NOMO-1 treated with DMSO at 0.1 percent for 48 hours (cell line): ENCODE measurements around the gene ATP9B.

ENCODE experiments used
- DNase-seq: peaks from one replicate; lab custom pipeline; 2025; ENCODE audit not compliant: unreplicated experiment; lab: John Stamatoyannopoulos, UW

The ATP9B gene

DNA sequence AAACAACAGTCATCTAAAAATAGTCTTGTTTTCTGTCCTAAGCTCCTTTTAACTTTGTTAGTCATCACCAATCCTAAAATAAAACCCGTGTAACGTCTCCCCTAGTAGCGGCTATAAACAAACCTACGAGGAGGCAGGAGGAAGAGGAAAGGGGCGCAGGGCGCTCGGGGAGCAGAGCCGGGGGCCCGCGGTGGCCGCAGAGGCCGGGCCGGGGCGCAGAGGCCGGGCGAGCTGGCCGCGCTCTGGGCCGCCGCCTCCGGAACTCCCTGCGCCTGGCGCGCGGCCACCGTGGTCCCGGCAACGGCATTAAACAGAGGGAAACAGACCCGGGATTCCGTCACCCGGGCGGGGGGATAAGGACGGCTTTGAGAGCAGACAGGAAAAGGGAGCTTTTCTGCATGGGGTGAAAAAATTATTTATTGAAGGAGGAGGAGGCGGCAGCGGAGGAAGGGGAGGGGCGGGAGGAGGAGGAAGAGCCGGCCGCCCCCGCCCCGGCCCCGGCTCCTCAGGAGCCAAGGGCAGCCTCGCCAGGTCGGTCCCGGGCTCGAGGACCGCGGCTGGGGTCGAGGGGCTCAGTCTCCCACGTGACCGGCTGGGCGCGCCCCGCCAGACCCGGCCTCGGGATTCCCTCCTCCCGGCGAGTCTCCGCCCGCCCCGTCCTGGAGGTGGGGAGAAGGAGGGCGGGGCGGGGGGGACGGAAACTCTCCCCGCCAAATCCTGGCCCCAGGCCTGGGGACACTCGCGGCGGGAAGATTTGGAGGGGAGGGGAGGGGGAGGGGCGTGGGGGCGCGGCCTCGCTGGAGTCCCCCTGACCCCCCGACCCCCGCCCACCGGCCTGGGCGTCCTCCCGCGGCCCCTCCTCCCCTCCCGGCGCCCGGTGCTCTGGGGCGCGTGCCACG, 324.7 kb downstream of the ATP9B start:
- peak; percentile 42 for DNase-seq

DNA sequence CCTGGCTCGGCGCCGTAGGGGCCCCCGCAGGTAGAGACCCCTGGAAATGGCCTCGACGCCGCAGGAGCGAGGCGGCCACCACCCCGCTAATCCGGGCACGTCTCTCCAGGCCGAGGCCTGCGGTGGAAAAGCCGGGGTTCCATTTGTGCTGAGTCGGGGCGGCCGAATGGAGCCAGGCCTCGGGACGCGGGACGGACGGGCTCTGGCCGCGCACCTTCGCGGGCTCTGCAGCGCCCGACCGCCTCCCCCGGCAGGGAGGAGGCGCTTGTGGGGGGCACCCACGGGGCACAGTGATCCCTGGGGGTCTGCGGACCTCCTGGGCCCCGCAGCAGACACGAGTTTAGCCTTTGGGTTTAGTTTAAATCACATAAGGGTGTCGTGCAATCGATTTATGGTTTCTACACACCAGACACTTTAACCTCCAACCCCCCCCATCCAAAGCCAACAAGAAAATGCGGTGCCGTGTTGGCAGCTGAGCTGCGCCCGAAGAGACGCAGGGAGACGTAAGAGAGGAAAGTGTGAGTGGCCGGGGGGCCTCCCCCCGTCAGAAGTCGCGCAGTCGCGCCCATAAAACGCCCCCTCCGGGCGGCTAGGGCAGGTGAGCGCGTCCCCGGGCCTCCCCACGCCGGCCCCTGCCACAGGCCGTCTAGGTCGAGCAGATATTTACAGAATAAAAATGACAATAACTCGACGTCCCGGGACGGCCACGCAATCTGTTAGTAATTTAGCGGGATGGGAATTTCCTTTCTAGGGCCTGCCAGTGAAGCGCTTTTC, 325.5 kb downstream of the ATP9B start:
- peak; percentile 18 for DNase-seq

DNA sequence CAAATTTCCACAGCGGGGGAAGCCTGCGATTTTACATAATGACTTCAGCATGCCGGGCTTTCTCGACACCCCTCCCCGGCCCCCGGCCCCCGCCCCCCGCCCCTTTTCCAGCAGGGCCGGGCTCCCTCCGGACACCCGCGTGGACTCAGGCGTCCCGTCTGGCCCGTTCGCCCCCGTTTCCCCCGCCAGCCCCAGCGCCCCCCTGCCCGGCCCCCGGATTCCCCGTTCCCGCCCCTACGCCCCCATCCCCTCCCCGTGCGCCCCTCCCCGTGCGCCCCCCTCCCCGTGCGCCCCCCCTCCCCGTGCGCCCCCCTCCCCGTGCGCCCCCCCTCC, 326.1 kb downstream of the ATP9B start:
- no peak for DNase-seq

DNA sequence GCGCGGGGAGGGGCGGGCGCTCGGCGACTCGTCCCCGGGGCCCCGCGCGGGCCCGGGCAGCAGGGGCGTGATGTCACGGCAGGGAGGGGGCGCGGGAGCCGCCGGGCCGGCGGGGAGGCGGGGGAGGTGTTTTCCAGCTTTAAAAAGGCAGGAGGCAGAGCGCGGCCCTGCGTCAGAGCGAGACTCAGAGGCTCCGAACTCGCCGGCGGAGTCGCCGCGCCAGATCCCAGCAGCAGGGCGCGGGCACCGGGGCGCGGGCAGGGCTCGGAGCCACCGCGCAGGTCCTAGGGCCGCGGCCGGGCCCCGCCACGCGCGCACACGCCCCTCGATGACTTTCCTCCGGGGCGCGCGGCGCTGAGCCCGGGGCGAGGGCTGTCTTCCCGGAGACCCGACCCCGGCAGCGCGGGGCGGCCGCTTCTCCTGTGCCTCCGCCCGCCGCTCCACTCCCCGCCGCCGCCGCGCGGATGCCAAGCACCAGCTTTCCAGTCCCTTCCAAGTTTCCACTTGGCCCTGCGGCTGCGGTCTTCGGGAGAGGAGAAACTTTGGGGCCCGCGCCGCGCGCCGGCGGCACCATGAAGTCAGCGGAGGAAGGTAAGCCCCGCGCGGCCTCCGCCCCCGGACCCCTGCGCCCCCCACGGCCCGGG, 326.7 kb downstream of the ATP9B start, which contains the start of gene NFATC1:
Gene NFATC1 (plus strand): TSS at position 170 of the 644 bp plus-strand sequence. CDS start 295 bp downstream, at position 465.
- DNase-seq, result peak; percentile 52

GRCh38 chr18:79396431-79397246, 327.4 kb downstream of the ATP9B start:
- peak; percentile 36 for DNase-seq

- no peak for DNase-seq
These were observed 328.1 kb downstream of the ATP9B start for GRCh38 chr18:79397247-79397829.

DNA sequence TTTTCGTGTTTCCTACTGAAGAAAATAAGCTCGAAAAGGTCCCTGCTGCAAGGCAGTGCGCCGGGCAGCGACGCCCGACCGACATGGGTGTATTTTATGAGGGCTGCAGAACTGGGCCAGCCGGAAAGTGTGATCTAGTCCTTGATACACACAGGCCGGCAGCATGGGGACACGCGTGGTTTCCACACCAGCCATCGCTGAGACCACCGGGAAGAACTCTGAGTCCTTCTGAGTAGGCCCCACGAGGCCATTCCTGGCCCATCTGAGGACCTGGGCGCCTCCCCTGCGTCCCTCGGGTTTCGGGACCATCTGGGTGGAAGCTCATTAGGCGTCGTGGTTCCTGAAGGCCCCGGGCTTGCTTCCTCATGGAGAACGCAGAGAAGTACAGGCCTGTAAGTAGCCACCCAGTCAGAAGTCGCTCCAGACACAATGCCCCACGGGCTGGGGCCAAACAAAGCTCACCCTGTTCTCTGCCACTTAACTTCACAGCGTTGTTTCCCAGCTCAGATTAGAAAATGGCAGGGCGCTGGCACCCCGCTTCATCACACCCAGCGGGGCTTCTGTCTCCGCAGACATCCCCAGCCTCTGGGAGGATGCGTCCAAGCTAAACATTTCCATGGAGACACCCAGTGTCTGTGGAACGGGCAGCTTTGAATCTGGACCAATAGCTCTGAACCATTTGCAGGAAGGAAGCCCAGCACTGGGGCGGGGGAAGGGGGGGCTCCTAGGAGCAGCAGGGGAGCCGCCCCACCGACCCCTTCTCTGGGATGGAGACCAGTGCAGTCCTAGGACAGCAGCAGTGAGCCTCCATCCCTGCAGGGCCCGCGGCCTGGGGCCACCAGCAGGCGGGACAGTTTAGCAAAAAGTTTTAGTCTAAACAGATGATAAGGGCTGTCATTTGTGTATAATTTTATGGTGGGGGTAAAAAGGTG, 328.9 kb downstream of the ATP9B start:
- DNase-seq, result no peak

DNA sequence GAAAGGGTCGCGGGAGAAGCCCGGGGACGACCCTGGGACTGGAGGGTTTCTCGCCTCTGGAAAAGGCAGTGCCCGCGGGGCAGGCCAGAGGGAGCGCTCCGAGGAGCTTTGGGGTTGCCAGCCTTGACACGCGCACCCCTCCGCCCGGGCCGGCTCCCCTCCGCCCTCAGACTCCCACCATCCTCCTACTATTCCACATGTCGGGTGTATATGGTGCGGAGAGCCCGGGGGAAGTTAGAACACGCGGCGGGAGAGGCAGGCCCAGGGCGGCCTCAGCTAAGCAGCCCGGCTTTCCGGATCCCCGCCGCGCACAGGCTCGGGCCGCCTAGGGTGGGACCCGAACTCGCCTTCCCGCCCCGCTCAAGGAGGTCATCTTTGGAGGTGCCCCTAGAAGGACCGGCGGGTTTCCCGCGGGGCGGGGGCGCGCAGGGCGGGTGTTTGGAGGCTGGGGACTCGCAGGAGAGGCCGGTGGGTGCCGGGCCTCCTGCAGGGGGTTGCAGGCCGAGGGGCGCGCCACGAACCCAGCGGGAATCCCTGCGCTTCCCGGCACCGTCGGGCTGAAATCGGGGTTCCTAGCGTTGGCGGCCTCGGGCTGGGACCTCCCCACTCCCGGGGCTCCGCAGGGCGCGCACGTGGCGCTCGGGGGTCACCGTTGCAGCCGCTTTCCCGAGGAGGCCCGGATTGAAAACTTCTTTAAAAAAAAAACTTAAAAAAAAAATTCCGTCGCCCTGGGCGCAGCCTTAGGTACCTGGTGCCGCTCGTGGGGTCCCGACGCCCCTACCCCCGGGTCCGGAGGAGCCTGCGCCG, 330.3 kb downstream of the ATP9B start:
- DNase-seq, result no peak

DNA sequence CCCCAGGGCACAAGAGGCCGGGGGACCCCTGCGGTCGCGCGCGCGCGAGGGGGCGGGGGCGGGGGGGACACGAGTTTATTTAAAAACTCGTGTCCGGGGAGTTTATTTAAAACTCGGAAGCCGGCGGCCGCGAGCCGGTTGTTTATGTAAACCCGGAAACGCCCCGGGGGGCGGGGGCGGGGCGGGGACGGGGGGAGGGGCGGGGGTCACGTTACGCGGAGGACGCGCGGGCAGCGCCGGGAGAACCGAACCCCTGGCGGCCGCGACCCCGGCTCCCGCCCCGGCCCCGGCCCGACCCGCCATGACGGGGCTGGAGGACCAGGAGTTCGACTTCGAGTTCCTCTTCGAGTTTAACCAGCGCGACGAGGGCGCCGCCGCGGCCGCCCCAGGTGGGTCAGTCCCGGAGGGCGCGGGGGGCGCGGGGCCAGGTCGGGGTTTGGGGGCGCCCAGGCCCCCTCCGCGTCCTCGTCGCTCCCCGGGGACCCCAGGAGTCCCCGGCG, 330.9 kb downstream of the ATP9B start:
- peak; percentile 29 for DNase-seq

DNA sequence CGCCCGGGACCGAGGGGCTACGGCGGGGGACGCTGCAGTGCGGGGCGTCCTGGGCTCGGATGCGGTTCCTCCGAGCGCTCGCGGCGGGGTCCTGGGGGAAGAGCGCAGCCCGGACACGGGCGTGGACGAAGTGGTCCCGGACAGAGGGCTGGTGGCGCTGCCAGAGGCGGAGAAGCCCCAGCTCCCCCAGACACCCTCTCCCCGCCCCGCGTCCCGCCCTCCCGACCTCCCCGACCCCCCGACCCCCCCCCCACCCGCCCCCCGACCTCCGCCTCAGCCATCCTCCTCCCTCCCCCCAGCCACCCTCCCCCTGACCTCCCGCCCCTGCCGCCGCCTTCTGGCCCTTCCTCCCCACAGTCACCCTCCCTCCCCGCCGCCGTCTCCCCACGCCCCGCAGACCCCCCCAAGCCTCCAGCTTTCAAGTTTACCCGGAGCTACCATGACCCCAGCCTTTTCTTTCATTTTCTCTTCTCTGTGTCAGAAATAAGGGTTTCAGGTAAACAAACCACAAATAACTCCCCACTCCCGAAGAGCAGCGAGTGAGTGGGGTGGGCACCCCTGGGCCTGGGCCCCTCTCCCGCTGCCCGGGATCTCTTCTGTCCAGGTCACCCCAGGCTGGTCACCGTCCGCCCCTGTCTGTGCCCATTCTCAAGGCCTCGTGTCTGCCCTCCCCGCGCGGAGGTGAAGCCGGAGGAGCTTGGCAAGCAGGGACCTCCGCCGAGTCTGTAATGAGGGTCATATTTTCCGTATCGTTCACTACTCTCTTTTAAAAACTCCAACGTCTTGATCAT, 331.6 kb downstream of the ATP9B start:
- DNase-seq, result no peak

GRCh38 chr18:79401494-79402208, 332.5 kb downstream of the ATP9B start:
- no peak for DNase-seq

DNA sequence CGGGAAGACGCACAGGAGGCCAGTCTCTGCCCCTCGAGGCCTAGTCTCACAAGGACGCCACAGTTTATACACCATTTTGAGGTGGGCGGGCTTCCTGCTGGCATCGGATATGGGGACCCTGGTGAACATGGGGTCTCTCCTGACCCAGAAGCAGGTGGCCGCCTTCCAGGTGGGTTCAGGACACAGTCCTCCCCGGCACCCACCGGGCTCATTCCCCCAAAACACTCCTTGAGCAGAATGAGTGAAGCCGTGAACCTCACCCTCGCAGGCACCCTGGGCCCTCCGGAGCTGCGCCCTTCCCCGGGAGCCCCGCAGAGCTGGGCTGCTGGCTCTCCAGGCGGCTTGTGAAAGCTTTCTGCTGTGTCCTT, 333.0 kb downstream of the ATP9B start:
- DNase-seq, result no peak

DNA sequence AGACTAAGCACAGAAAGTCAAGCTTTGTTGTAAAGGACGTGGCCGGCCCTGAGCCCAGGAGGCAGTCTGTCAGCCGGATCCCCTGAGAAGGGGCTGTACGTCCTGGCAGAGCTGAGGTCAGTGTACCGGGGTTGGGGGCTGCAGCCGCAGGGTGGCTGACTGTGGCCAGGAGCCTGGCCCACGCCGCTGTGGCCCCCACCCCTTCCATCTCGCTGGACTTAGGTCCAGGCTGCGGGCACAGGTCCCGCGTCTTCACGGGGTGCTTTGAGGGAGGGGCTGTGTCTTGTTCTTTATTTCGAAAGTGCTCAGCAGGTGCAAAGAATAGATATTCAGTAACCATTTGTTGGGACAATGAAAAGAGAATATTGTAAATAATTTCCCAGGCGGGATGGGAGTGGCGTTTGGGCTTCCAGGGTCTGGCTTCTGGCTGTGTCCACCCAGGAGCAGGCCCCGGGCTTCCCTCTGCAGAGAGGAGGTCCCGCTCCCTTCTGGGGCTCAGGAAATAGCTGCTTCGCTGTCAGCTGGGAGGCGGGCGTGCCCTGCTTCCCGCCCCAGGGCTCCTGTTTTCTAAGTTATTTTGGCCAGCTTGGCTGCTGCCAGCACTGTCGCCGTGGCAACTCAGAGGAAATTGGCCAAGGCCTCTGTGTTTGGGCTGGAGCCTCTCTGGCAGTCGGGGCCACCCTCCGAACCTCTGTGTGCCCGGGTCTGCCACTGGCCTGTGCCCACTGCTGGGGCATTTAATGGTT, 334.0 kb downstream of the ATP9B start:
- peak; percentile 25 for DNase-seq

DNA sequence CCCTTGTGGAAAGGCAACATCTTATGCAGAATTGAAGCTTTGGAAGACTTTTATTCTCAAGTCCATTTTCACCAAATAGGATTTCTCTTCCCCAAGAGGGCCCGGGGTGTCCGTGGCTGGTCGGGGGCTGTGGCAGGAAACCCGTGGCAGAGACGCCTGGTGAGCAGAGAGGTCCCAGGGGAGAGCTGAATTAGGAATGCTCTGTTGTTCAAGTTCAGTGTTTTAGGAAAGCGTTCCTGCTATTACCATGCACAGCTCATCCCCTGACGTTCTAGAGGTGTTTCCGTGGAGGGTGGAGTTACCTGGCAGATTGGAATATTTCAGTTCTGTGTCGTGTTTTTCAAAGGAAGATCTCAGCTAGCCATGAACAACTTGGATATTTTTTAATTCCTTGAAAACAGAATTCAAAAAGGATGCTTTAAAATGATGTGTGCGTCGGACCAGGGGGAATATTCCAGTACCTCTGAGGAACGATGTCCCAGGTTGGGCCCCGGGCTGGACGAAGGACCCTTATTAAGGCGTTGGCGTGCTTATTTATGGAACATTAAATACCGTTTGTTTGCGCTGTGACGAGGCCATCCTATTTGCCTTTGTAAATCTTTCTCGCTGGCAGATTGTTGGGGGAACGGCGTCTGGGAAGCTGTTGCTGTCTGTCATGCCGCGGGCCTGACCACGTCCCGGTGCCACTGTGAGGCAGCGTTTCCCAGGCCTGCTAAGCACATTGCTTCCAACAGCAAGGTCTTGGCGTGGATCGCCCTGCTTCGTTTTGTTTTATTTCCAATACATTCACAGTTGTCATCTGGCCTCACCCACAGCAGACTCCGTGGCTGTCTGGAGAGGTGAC, 334.8 kb downstream of the ATP9B start:
- DNase-seq, result no peak

- no peak for DNase-seq
These were observed 335.3 kb downstream of the ATP9B start for GRCh38 chr18:79404567-79404910.
